LNCaP clone FGC (cell line): ENCODE measurements around the gene GDF15.
"Not testable (repeated sequence)": the region's sequence is repeated elsewhere in the genome, so short reads cannot be mapped to it uniquely, and the experiment has no call there.

ENCODE experiments used
- DNase-seq: peaks from one replicate; pipeline ENCODE4 v3.0.0-alpha.2; 2011; ENCODE audit warnings: low read depth
- H3K4me3 ChIP-seq: 2 replicates; pipeline ENCODE4 v1.5.1; 2011; ENCODE audit warnings: mild to moderate bottlenecking, low read depth, low read length, control low read depth
- TF ChIP-seq, protein P1 (sequence below): IDR thresholded peaks from 2 replicates; pipeline ENCODE4 v1.5.1; 2012; ENCODE audit warnings: mild to moderate bottlenecking; ENCODE audit not compliant: control insufficient read depth, insufficient read depth; ENCODE audit errors: extremely low read depth

The GDF15 gene

DNA sequence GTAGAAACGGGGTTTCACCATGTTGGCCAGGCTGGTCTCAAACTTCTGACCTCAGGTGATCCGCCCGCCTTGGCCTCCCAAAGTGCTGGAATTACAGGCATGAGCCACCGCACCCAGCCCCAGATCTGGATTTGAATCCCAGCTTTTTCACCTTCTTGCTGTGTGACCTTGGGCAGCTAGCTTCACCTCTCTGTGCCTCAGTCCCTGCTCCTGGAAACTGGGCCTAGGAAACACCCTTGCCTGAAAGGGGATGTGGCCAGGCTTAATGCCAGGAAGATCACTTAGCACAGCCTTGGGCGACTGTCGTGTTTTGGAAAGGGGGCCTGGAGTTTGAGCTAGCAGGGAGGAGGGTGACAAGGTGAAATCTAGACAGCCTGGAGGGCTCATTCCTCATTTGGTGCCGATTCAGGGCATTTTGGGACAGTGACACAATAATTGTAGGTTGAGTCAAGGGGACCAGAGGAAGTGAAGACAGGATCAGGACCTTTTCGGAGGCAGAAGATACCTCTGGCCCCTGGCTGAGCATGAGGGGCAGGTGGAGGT lies 43.8 kb upstream of the GDF15 start:
- no peak overlapping the region for H3K4me3 ChIP-seq
- DNase-seq: no peak
- TF ChIP-seq, protein P1, sequence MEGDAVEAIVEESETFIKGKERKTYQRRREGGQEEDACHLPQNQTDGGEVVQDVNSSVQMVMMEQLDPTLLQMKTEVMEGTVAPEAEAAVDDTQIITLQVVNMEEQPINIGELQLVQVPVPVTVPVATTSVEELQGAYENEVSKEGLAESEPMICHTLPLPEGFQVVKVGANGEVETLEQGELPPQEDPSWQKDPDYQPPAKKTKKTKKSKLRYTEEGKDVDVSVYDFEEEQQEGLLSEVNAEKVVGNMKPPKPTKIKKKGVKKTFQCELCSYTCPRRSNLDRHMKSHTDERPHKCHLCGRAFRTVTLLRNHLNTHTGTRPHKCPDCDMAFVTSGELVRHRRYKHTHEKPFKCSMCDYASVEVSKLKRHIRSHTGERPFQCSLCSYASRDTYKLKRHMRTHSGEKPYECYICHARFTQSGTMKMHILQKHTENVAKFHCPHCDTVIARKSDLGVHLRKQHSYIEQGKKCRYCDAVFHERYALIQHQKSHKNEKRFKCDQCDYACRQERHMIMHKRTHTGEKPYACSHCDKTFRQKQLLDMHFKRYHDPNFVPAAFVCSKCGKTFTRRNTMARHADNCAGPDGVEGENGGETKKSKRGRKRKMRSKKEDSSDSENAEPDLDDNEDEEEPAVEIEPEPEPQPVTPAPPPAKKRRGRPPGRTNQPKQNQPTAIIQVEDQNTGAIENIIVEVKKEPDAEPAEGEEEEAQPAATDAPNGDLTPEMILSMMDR: no peak

DNA sequence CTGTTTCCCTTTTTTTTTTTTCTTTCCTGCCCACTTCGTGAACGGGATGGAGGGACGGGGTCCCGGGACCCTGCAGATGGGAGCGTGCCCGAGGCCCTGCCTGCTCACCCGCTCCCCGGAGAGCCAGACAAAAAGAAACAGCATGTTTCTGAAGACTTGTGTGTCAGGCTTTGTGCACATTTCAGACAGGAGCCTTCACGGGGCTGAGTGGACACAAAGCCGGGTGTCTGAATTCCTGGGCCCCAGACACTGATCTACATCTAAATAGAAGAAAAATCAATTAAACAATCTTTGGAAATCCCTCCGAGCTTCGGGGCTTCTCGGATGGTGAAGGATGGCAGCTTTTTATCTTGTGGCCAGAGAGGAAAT lies 41.4 kb upstream of the GDF15 start:
- no peak overlapping the region for H3K4me3 ChIP-seq
- DNase-seq: no peak
- TF ChIP-seq, protein P1: no peak

DNA sequence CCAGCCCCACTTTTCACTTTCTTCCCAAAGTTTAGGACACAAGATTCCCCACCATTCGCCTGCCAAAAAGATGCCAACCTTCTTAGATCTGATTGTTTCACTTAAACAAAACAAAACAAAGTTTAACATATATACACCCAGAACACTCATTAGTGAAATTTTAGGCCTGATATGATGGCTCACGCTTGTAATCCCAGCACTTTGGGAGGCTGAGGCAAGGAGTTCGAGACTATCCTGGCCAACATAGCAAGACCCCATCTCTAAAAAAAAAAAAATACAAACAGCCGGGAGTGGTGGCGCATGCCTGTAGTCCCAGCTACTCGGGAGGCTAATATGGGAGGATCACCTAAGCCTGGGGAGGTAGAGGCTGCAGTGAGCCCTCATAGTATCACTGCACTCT lies 40.7 kb upstream of the GDF15 start:
- H3K4me3 ChIP-seq: no peak overlapping the region
- no peak for DNase-seq
- TF ChIP-seq, protein P1: no peak

DNA sequence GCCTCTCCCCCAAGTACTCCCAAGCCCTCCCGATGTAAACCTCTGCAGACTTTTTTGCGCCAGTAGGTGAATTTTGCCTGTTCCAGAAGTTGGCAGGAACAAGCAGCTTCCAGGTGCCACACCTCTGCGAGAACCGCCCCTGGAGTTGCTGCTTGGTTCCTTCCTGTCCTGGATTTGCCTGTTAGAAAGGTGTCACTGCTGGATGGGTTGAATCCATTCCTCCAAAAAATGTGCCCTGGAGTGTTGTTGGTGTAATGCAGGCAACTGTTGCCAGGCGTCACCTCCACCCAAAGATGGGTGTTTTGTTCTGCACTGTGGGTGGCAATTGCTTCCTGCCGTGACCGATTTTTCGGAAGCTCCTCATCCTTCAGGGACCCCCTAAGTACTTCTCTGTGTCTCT lies 39.9 kb upstream of the GDF15 start:
- TF ChIP-seq, protein P1: no peak

DNA sequence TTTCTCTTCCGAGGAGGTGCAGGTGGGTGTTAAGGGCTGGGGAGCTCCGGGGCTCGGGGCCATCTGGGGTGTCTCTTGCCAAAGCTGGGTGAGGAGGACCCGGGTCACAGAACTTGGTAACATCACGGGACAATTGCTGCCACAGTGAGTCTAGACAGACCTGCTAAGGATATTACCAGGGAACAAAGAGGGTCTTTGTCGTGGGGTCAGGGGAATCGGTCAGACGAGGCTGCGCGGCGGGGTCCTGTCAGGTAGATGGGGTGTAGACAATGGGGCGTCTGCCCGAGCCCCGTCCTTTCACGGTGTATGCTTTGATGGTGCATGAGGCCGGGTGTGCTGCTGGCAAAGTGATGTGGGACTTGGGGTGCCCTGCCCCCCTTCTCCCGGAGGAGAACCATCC lies 37.8 kb upstream of the GDF15 start:
- no peak for DNase-seq
- TF ChIP-seq, protein P1: no peak
- H3K4me3 ChIP-seq: no peak overlapping the region

More for the DNA sequence above, 39.9 kb upstream of the GDF15 start:
- DNase-seq: no peak
- no peak overlapping the region for H3K4me3 ChIP-seq

DNA sequence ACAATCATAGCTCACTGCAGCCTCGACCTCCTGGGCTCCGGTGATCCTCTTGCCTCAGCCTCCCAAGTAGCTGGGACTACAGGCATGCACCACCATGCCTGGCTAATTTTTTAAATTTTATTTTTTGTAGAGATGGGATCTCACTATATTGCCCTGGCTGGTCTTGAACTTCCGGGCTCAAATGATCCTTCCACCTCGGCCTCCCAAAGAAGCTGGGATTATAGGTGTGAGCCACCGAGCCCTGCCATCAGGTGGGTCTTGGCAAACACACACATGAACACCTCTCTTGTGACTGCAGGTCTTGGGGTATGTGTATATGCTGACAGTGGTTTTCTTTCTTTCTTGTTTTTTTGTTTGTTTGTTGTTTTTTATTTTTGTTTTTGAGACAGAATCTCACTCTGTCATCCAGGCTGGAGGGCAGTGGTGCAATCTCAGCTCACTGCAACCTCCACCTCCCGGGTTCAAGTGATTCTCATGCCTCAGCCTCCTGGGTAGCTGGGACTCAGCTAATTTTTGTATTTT lies 37.1 kb upstream of the GDF15 start:
- not testable (repeated sequence) for DNase-seq, H3K4me3 ChIP-seq

DNA sequence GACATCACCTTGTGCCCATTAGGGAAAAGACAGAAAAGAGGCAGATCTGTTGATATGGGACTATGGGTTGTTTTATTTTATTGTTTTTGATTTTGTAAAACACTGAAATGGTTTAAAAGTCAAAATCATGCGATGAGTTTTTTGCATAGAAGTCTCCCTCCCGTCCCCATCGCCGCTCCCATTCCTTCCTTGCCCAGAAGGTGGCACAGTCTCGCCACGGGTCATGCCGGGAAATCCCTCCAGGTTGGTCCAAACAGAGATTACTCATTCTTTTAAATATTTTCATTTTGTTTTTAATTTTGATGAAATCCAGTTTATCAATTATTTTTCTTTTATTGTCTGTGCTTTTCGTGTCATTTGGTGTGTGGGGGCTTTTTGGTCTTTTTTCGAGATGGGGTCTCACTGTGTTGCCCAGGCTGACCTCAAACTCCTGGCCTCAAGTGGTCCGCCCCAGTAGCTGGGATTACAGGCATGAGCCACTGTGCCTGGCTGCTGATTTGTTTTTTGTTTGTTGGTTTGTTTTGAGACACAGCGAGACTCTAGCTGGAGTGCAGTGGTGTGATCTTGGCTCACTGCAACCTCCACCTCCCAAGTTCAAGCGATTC lies 36.3 kb upstream of the GDF15 start:
- DNase-seq: no peak
- H3K4me3 ChIP-seq: no peak overlapping the region
- TF ChIP-seq, protein P1: peak; percentile 90
